HK-2 (cell line): Measurements from ENCODE around the gene FBXW10.
"Not testable (repeated sequence)": the region's sequence is repeated elsewhere in the genome, so short reads cannot be mapped to it uniquely, and the experiment has no call there.

Experiments
- DNase-seq: peaks from one replicate; pipeline ENCODE4 v3.0.0-alpha.2; 2018; ENCODE audit not compliant: unreplicated experiment

The FBXW10 gene

GRCh38 chr17:18827613-18828012, 83.8 kb downstream of the FBXW10 start:
- DNase-seq: not testable (repeated sequence)
